MCF 10A (cell line): Measurements from ENCODE around the gene SNTB2. TPM values are rescaled to one million over a fixed set of nuclear protein-coding genes. Genes with fewer than 3 reads are reported as not detected.

ENCODE experiments used
- BruUV-seq: library from RNA; stranded (reverse); fragments of 400-500 nt; replicated peaks from 2 replicates; lab custom pipeline; 2021; lab: Mats Ljungman, UMichigan
- CTCF ChIA-PET: fragments of 300-600 bp; sonication (Branson Sonifier 250); formaldehyde crosslinking; extraction: SDS; loops from one replicate; lab custom pipeline; 2021; ENCODE audit warnings: antibody characterized with exemption, inconsistent platforms; lab: Yijun Ruan, JAX
- POLR2A ChIA-PET: fragments of 300-600, 350-650 bp; sonication (Branson Sonifier 250); formaldehyde crosslinking; extraction: SDS; loops from one replicate; lab custom pipeline; 2020; ENCODE audit warnings: antibody characterized with exemption, inconsistent platforms; lab: Yijun Ruan, JAX
- DNase-seq: peaks from one replicate; pipeline ENCODE4 v3.0.0-alpha.2; 2018; ENCODE audit not compliant: unreplicated experiment
- H3K27ac Mint-ChIP-seq: one replicate; pipeline ENCODE4 v1.8.0; 2022; ENCODE audit warnings: mild to moderate bottlenecking, low read depth, mixed read lengths; ENCODE audit not compliant: unreplicated experiment
- H3K27me3 Mint-ChIP-seq: one replicate; pipeline ENCODE4 v1.8.0; 2022; ENCODE audit warnings: mixed read lengths; ENCODE audit not compliant: insufficient read depth, unreplicated experiment
- H3K36me3 Mint-ChIP-seq: one replicate; pipeline ENCODE4 v1.8.0; 2022; ENCODE audit warnings: mild to moderate bottlenecking, moderate library complexity, mixed read lengths; ENCODE audit not compliant: insufficient read depth, unreplicated experiment
- H3K4me1 Mint-ChIP-seq: one replicate; pipeline ENCODE4 v1.8.0; 2022; ENCODE audit warnings: mixed read lengths; ENCODE audit not compliant: insufficient read depth, unreplicated experiment
- H3K4me3 Mint-ChIP-seq: one replicate; pipeline ENCODE4 v1.8.0; 2022; ENCODE audit warnings: mild to moderate bottlenecking, moderate library complexity, mixed read lengths; ENCODE audit not compliant: unreplicated experiment
- H3K9me3 Mint-ChIP-seq: one replicate; pipeline ENCODE4 v1.8.0; 2022; ENCODE audit warnings: mixed read lengths; ENCODE audit not compliant: unreplicated experiment
- intact Hi-C: fragments of 100-400 bp; cut with micrococcal nuclease; formaldehyde crosslinking; loops from 2 replicates; pipeline ENCODE4 v1.14.1; 2022
- total RNA-seq: library from RNA; stranded (reverse); gene quantifications from 2 replicates; pipeline ENCODE4 v1.2.3, GENCODE V29; 2022
- TF ChIP-seq, protein P1 (sequence below): fragments of 200-600 bp; IDR thresholded peaks from one replicate; pipeline ENCODE4 v1.8.0; 2022; ENCODE audit warnings: antibody characterized with exemption, mild to moderate bottlenecking; ENCODE audit not compliant: unreplicated experiment

SNTB2 gene
- total RNA-seq, 1 experiment from 2014 or later: 20.2 TPM

DNA sequence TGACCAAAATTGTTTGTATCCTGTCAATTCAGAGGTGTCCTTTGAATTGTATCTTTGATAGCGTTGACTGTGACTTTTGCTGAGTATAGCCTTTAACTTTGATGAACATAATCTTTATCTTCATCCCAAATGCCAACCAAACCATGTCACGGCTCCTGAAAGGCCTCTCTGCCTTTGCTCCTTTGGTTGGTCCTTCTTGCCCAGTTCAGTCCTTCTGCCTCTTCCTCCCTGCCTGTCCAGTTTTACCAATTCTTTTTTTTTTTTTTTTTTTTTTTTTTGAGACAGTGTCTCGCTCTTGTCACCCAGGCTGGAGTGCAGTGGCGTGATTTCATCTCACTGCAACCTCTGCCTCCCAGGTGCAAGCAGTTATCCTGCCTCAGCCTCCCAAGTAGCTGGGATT is 111.3 kb downstream of the SNTB2 start:
- POLR2A ChIA-PET: no interaction called here
- no peak overlapping the region for H3K27ac Mint-ChIP-seq
- no peak for DNase-seq
- H3K36me3 Mint-ChIP-seq: peaks cover 45% of the 10 kb centered on the region
- H3K9me3 Mint-ChIP-seq: no peaks in the 10 kb centered on the region
- H3K27me3 Mint-ChIP-seq: no peaks in the 10 kb centered on the region
- H3K4me1 Mint-ChIP-seq: peaks cover 4% of the 10 kb centered on the region
- BruUV-seq: no TSS peak
- no peak overlapping the region for H3K4me3 Mint-ChIP-seq
- intact Hi-C loops: no loop called here
- TF ChIP-seq, protein P1, sequence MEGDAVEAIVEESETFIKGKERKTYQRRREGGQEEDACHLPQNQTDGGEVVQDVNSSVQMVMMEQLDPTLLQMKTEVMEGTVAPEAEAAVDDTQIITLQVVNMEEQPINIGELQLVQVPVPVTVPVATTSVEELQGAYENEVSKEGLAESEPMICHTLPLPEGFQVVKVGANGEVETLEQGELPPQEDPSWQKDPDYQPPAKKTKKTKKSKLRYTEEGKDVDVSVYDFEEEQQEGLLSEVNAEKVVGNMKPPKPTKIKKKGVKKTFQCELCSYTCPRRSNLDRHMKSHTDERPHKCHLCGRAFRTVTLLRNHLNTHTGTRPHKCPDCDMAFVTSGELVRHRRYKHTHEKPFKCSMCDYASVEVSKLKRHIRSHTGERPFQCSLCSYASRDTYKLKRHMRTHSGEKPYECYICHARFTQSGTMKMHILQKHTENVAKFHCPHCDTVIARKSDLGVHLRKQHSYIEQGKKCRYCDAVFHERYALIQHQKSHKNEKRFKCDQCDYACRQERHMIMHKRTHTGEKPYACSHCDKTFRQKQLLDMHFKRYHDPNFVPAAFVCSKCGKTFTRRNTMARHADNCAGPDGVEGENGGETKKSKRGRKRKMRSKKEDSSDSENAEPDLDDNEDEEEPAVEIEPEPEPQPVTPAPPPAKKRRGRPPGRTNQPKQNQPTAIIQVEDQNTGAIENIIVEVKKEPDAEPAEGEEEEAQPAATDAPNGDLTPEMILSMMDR: no peak
- CTCF ChIA-PET: no interaction called here

DNA sequence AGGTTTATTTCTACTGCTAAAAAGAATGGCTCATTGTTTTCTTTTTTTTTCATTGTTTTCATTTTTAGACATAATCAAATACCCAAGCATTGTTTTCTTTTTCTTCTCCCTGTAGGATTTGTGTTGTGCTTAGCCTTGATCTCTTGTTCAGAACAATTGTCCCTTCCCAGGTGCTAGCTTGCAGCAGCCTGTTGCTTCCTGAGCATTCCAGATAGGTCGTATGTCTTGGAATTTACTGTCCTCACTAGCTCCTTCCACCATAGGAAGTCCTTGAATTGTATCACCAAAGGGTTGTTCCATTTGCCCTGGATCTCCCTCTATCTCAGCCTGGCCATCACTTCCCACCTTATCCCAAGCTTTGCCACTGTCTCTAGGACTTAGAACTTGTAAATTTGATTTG is 114.2 kb downstream of the SNTB2 start:
- H3K4me1 Mint-ChIP-seq: no peaks in the 10 kb centered on the region
- BruUV-seq: no TSS peak
- no peak for DNase-seq
- intact Hi-C loops: no loop called here
- H3K27me3 Mint-ChIP-seq: no peaks in the 10 kb centered on the region
- no peaks in the 10 kb centered on the region for H3K9me3 Mint-ChIP-seq
- POLR2A ChIA-PET: interaction anchor here (0.6 kb wide), 1 partner anchor 67 kb away, joined by 4 read pairs; no protein-coding TSS in a partner anchor
- H3K4me3 Mint-ChIP-seq: no peak overlapping the region
- H3K36me3 Mint-ChIP-seq: peaks cover 52% of the 10 kb centered on the region
- CTCF ChIA-PET: interaction anchor here (1.3 to 2.6 kb wide), 2 partner anchors 9 to 13 kb away, joined by 4 to 12 read pairs; no protein-coding TSS in a partner anchor
- TF ChIP-seq, protein P1: no peak
- H3K27ac Mint-ChIP-seq: no peak overlapping the region

DNA sequence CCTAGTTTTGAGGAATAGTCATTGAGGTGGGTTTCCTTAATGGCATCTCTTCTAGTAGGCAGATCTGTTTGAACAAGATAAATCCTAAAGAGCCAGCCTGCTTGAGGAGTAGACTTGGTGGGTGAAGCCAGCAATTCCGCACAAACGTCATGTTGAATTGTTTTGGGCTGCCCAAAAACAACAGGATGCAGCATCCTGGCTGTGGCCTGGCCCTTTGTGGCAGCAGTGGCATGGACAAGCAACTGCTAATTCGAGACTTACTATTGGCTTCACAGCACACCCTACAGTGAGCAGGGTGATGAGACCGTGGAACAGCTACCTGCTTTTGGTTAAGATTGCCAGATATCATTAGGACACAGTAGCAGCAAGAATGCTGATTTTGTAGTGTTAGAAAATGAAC is 114.9 kb downstream of the SNTB2 start:
- ChIA-PET POLR2A (interaction anchor here (1.1 kb wide), 1 partner anchor 8 kb away, joined by 3 read pairs; no protein-coding TSS in a partner anchor), CTCF (interaction anchor here (0.7 to 2.6 kb wide), 4 partner anchors 9 to 16 kb away, joined by 3 to 12 read pairs (median 4); no protein-coding TSS in a partner anchor)
- no peaks in the 10 kb centered on the region for H3K27me3 Mint-ChIP-seq

DNA sequence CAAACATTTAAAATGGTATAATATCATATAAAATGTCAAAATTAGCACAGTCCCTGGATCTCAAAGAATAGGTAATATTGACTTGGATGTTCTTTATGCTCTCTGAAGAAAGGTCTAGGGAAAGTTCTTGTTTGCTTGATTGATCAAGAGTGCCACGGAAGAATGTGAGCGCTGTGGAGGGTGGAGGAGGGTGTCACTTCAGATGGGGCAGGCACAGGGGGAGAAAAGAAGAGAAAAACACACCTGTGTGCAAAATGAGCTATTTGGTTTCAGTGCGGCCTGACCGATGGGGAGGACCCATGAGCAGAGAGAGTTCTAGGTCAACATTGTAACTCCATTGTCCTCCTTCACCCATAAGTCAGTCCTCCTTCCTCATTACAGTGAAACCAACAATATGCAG is 115.3 kb downstream of the SNTB2 start:
- TF ChIP-seq, protein P1: no peak

More for the DNA sequence above, 114.9 kb downstream of the SNTB2 start:
- no peak overlapping the region for H3K4me3 Mint-ChIP-seq
- H3K9me3 Mint-ChIP-seq: no peaks in the 10 kb centered on the region
- no peak overlapping the region for H3K27ac Mint-ChIP-seq
- intact Hi-C loops: no loop called here
- DNase-seq: no peak
- H3K36me3 Mint-ChIP-seq: peaks cover 48% of the 10 kb centered on the region
- no peaks in the 10 kb centered on the region for H3K4me1 Mint-ChIP-seq
- no TSS peak for BruUV-seq
- TF ChIP-seq, protein P1: no peak

More for the DNA sequence above, 115.3 kb downstream of the SNTB2 start:
- H3K4me1 Mint-ChIP-seq: no peaks in the 10 kb centered on the region
- BruUV-seq: no TSS peak
- H3K4me3 Mint-ChIP-seq: no peak overlapping the region
- ChIA-PET CTCF (interaction anchor here (0.7 to 2.6 kb wide), 4 partner anchors 15 to 178 kb away, joined by 3 to 12 read pairs (median 4); no protein-coding TSS in a partner anchor), POLR2A (interaction anchor here (0.6 to 1.1 kb wide), 3 partner anchors 8 to 169 kb away, joined by 3 read pairs; no protein-coding TSS in a partner anchor)
- no peak overlapping the region for H3K27ac Mint-ChIP-seq
- H3K27me3 Mint-ChIP-seq: no peaks in the 10 kb centered on the region
- no peaks in the 10 kb centered on the region for H3K9me3 Mint-ChIP-seq
- peaks cover 46% of the 10 kb centered on the region for H3K36me3 Mint-ChIP-seq
- no peak for DNase-seq
- intact Hi-C loops: no loop called here
